HG03159 (cell line): Measurements from ENCODE around the gene SIK3.

Experiments used
- ATAC-seq: cut with Tn5 transposase; IDR thresholded peaks from one replicate; pipeline ENCODE4 v1.9.1; 2021; ENCODE audit warnings: mild to moderate bottlenecking, moderate library complexity; ENCODE audit not compliant: unreplicated experiment

The SIK3 gene

GRCh38 chr11:116871248-116871647, 227.0 kb downstream of the SIK3 start:
- ATAC-seq: no peak

- no peak for ATAC-seq
Observed at GRCh38 chr11:116870054-116870453, 228.2 kb downstream of the SIK3 start.

- no peak for ATAC-seq
Observed at GRCh38 chr11:116869610-116870009, 228.6 kb downstream of the SIK3 start.

- ATAC-seq: no peak
Observed at GRCh38 chr11:116868066-116868465, 230.2 kb downstream of the SIK3 start.

GRCh38 chr11:116867619-116868018, 230.6 kb downstream of the SIK3 start:
- no peak for ATAC-seq

GRCh38 chr11:116866804-116867455, 231.3 kb downstream of the SIK3 start:
- no peak for ATAC-seq

- ATAC-seq: no peak
Observed at GRCh38 chr11:116865696-116866095, 232.5 kb downstream of the SIK3 start.

- no peak for ATAC-seq
Observed at GRCh38 chr11:116864531-116864930, 233.7 kb downstream of the SIK3 start.

- no peak for ATAC-seq
Observed at GRCh38 chr11:116862951-116863350, 235.3 kb downstream of the SIK3 start.

- no peak for ATAC-seq
Observed at GRCh38 chr11:116862185-116862584, 236.0 kb downstream of the SIK3 start.

GRCh38 chr11:116861539-116861938, 236.7 kb downstream of the SIK3 start:
- no peak for ATAC-seq

GRCh38 chr11:116860303-116860702, 237.9 kb downstream of the SIK3 start:
- ATAC-seq: no peak

- no peak for ATAC-seq
Observed at GRCh38 chr11:116859175-116859574, 239.1 kb downstream of the SIK3 start.

- ATAC-seq: no peak
Observed at GRCh38 chr11:116857936-116858335, 240.3 kb downstream of the SIK3 start.

- ATAC-seq: no peak
Observed at GRCh38 chr11:116857316-116857715, 240.9 kb downstream of the SIK3 start.

- ATAC-seq: no peak
Observed at GRCh38 chr11:116856423-116856822, 241.8 kb downstream of the SIK3 start.

GRCh38 chr11:116855413-116855812, 242.8 kb downstream of the SIK3 start:
- ATAC-seq: no peak

GRCh38 chr11:116853461-116854073, 244.7 kb downstream of the SIK3 start:
- ATAC-seq: peak; percentile 89

- no peak for ATAC-seq
Observed at GRCh38 chr11:116852261-116853031, 245.8 kb downstream of the SIK3 start.

GRCh38 chr11:116851626-116852025, 246.6 kb downstream of the SIK3 start:
- ATAC-seq: no peak

GRCh38 chr11:116849486-116849885, 248.7 kb downstream of the SIK3 start:
- ATAC-seq: no peak

- ATAC-seq: no peak
Observed at GRCh38 chr11:116849060-116849459, 249.2 kb downstream of the SIK3 start.
